HepG2 (cell line): ENCODE results near the gene FAF2. TPM values are rescaled to one million over a fixed set of nuclear protein-coding genes. Genes with fewer than 3 reads are reported as not detected.

Experiments
- CHCHD3 ChIP-seq: sonication (generic); formaldehyde crosslinking; IDR thresholded peaks from 2 replicates; pipeline ENCODE4 v1.8.0; 2022; ENCODE audit warnings: mild to moderate bottlenecking, missing genetic modification reagents, moderate library complexity
- FLYWCH1 ChIP-seq: sonication (generic); formaldehyde crosslinking; IDR thresholded peaks from 2 replicates; pipeline ENCODE4 v1.8.1; 2023; ENCODE audit warnings: mild to moderate bottlenecking, missing genetic modification reagents
- IRF1 ChIP-seq: sonication (generic); formaldehyde crosslinking; IDR thresholded peaks from 2 replicates; pipeline ENCODE4 v1.4.0; 2020; ENCODE audit warnings: low read depth, mild to moderate bottlenecking, missing genetic modification reagents
- MAFG ChIP-seq: sonication (generic); formaldehyde crosslinking; IDR thresholded peaks from 2 replicates; pipeline ENCODE4 v1.5.1; 2020; ENCODE audit warnings: mild to moderate bottlenecking, missing genetic modification reagents
- MAZ ChIP-seq, 2 experiments: sonication (generic) in 1 of 2; formaldehyde crosslinking in 1 of 2; IDR thresholded peaks; 2 replicates each; pipeline versions ENCODE4 v1.5.0 to v1.6.1; 2012 to 2020; ENCODE audit warnings: low read depth in 2 of 2, mild to moderate bottlenecking in 2 of 2, borderline replicate concordance in 1 of 2, improper control_type of control experiment in 1 of 2, low read length in 1 of 2, missing genetic modification reagents in 1 of 2, moderate library complexity in 1 of 2
- MXD4 ChIP-seq: IDR thresholded peaks from 2 replicates; pipeline ENCODE4 v1.6.1; 2016; ENCODE audit warnings: mild to moderate bottlenecking, missing biosample characterization, missing genetic modification reagents
- MXI1 ChIP-seq: IDR thresholded peaks from 3 replicates; pipeline ENCODE4 v1.6.1; 2012; ENCODE audit warnings: low read depth, low read length, inconsistent platforms, borderline replicate concordance
- MZF1 ChIP-seq: sonication (generic); formaldehyde crosslinking; IDR thresholded peaks from 2 replicates; pipeline ENCODE4 v1.8.1; 2023; ENCODE audit warnings: mild to moderate bottlenecking, missing genetic modification reagents, borderline replicate concordance
- ONECUT2 ChIP-seq: sonication (generic); formaldehyde crosslinking; IDR thresholded peaks from 2 replicates; pipeline ENCODE4 v1.4.0; 2020; ENCODE audit warnings: missing genetic modification reagents
- PAF1 ChIP-seq: IDR thresholded peaks from 2 replicates; pipeline ENCODE4 v1.6.1; 2016; ENCODE audit warnings: missing genetic modification reagents, missing compliant biosample characterization
- RARA ChIP-seq: IDR thresholded peaks from 2 replicates; pipeline ENCODE4 v1.6.1; 2016; ENCODE audit warnings: missing genetic modification reagents, missing compliant biosample characterization
- RCOR2 ChIP-seq: IDR thresholded peaks from 2 replicates; pipeline ENCODE4 v1.6.1; 2016; ENCODE audit warnings: missing biosample characterization, missing genetic modification reagents
- REXO4 ChIP-seq: sonication (generic); formaldehyde crosslinking; IDR thresholded peaks from 2 replicates; pipeline ENCODE4 v1.8.0; 2022; ENCODE audit warnings: missing genetic modification reagents, mild to moderate bottlenecking, borderline replicate concordance
- RFX5 ChIP-seq: IDR thresholded peaks from 2 replicates; pipeline ENCODE4 v1.6.1; 2011; ENCODE audit warnings: low read depth, low read length, improper control_type of control experiment
- SAP130 ChIP-seq: IDR thresholded peaks from 2 replicates; pipeline ENCODE4 v1.6.1; 2016; ENCODE audit warnings: low read depth
- SSRP1 ChIP-seq: IDR thresholded peaks from 2 replicates; pipeline ENCODE4 v1.6.1; 2016; ENCODE audit warnings: control low read depth
- TGIF2 ChIP-seq: IDR thresholded peaks from 2 replicates; pipeline ENCODE4 v1.6.1; 2016; ENCODE audit warnings: control low read depth, missing compliant biosample characterization
- ZNF547 ChIP-seq: sonication (generic); formaldehyde crosslinking; IDR thresholded peaks from 2 replicates; pipeline ENCODE4 v1.5.1; 2020; ENCODE audit warnings: mild to moderate bottlenecking, missing genetic modification reagents
- ZSCAN31 ChIP-seq: sonication (generic); formaldehyde crosslinking; IDR thresholded peaks from 2 replicates; pipeline ENCODE4 v1.5.0; 2020; ENCODE audit warnings: low read depth, mild to moderate bottlenecking, missing genetic modification reagents
- polyA plus RNA-seq, 8 experiments: library from polyadenylated mRNA; depleted of rRNA in 3 of 8; stranded (reverse) in 7 of 8; unstranded in 1 of 8; fragments of >200 nt; fragmentation: Illumina TruSeq in 4 of 8; extraction: Trizol in 4 of 8; gene quantifications; 2 replicates each; pipeline versions ENCODE4 v1.2.1 to v1.2.3, GENCODE V29; 2011 to 2016; ENCODE audit warnings: low read depth in 4 of 8, missing spikeins in 1 of 8, mixed read lengths in 1 of 8; ENCODE audit not compliant: insufficient read depth in 1 of 8
- total RNA-seq, 5 experiments: library from RNA; depleted of rRNA; stranded (reverse); fragments of >200 nt; fragmentation: Illumina TruSeq; extraction: Trizol; gene quantifications; 2 replicates each; pipeline ENCODE4 v1.2.3, GENCODE V29; 2016; ENCODE audit warnings: low read depth in 1 of 5
- TF ChIP-seq, protein P1 (sequence below): sonication (generic); formaldehyde crosslinking; IDR thresholded peaks from 2 replicates; pipeline ENCODE4 v1.4.0; 2020; ENCODE audit warnings: missing genetic modification reagents, borderline replicate concordance
- TF ChIP-seq, protein P2 (sequence below): sonication (generic); formaldehyde crosslinking; IDR thresholded peaks from 2 replicates; pipeline ENCODE4 v1.4.0; 2020; ENCODE audit warnings: mild to moderate bottlenecking, missing genetic modification reagents, borderline replicate concordance

FAF2 gene
- total and polyA plus RNA-seq, 2 of the 13 experiments (the other 11 are each of a cell fraction or from before 2014, with no cell fraction given) = 27.8 to 34.3 TPM

DNA sequence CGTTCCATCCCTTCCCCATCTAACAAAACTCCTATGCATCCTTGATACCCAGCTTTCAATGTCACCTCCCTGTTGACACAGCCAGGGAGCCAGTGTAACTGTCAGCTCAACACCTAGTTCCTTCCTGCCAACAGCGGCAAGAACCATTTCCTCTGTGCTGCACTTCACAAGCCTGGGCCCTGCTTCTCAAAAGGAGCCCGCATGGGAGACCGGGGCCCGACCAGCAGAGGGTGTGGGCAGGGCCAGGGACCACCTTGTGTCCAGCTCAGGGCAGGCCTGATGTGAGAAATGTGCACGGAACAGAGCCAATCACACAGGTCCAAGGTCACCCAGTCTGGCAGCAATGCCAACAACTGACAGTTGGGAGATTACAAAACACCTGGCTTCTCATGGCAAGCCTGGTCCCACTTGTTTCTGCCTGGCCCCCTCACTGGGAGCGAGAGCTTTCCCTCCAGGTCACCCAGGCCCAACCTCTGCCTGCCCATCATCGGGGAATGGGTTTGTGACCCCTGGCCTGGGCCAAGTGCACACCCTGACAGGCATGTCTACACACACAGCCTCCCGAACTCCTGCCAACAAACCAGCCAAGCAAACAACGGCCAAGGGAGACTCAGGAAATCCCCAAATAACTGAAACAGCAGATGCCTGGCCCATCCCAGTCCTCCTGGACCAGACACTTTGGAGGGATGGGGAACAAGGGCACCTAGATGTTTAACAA is 85.9 kb downstream of the FAF2 start (continued):
- TF ChIP-seq IRF1 (CRISPR knock-in tag) (no peak), RARA (CRISPR knock-in tag) (no peak), FLYWCH1 (CRISPR knock-in tag) (no peak), SSRP1 (CRISPR knock-in tag) (no peak), MZF1 (CRISPR knock-in tag) (no peak), CHCHD3 (CRISPR knock-in tag) (no peak), SAP130 (CRISPR knock-in tag) (peak; percentile 68), TGIF2 (CRISPR knock-in tag) (peak; percentile 94), RFX5 (no peak), ZSCAN31 (CRISPR knock-in tag) (no peak), MAFG (CRISPR knock-in tag) (no peak), PAF1 (CRISPR knock-in tag) (peak; percentile 36; the same call in 1 of the 2 replicates), RCOR2 (CRISPR knock-in tag) (0 out of 2 replicates have a peak, but pooled peaks have one; percentile 19), MAZ (IDR thresholded peaks at IDR 0.05; ENCODE audit: borderline replicate concordance, low read depth, low read length) (no peak), MAZ (CRISPR knock-in tag; IDR thresholded peaks at IDR 0.05; ENCODE audit: low read depth) (peak; percentile 45; the same call in 1 of the 2 replicates), MXD4 (CRISPR knock-in tag) (no peak; the same call in 1 of the 2 replicates), ZNF547 (CRISPR knock-in tag) (0 out of 2 replicates have a peak, but pooled peaks have one; percentile 43), ONECUT2 (CRISPR knock-in tag) (no peak), MXI1 (peak; percentile 44; the same call in 1 of the 3 replicates), REXO4 (CRISPR knock-in tag) (no peak)
- TF ChIP-seq, protein P1, sequence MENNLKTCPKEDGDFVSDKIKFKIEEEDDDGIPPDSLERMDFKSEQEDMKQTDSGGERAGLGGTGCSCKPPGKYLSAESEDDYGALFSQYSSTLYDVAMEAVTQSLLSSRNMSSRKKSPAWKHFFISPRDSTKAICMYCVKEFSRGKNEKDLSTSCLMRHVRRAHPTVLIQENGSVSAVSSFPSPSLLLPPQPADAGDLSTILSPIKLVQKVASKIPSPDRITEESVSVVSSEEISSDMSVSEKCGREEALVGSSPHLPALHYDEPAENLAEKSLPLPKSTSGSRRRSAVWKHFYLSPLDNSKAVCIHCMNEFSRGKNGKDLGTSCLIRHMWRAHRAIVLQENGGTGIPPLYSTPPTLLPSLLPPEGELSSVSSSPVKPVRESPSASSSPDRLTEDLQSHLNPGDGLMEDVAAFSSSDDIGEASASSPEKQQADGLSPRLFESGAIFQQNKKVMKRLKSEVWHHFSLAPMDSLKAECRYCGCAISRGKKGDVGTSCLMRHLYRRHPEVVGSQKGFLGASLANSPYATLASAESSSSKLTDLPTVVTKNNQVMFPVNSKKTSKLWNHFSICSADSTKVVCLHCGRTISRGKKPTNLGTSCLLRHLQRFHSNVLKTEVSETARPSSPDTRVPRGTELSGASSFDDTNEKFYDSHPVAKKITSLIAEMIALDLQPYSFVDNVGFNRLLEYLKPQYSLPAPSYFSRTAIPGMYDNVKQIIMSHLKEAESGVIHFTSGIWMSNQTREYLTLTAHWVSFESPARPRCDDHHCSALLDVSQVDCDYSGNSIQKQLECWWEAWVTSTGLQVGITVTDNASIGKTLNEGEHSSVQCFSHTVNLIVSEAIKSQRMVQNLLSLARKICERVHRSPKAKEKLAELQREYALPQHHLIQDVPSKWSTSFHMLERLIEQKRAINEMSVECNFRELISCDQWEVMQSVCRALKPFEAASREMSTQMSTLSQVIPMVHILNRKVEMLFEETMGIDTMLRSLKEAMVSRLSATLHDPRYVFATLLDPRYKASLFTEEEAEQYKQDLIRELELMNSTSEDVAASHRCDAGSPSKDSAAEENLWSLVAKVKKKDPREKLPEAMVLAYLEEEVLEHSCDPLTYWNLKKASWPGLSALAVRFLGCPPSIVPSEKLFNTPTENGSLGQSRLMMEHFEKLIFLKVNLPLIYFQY (CRISPR knock-in tag) = no peak
- TF ChIP-seq, protein P2, sequence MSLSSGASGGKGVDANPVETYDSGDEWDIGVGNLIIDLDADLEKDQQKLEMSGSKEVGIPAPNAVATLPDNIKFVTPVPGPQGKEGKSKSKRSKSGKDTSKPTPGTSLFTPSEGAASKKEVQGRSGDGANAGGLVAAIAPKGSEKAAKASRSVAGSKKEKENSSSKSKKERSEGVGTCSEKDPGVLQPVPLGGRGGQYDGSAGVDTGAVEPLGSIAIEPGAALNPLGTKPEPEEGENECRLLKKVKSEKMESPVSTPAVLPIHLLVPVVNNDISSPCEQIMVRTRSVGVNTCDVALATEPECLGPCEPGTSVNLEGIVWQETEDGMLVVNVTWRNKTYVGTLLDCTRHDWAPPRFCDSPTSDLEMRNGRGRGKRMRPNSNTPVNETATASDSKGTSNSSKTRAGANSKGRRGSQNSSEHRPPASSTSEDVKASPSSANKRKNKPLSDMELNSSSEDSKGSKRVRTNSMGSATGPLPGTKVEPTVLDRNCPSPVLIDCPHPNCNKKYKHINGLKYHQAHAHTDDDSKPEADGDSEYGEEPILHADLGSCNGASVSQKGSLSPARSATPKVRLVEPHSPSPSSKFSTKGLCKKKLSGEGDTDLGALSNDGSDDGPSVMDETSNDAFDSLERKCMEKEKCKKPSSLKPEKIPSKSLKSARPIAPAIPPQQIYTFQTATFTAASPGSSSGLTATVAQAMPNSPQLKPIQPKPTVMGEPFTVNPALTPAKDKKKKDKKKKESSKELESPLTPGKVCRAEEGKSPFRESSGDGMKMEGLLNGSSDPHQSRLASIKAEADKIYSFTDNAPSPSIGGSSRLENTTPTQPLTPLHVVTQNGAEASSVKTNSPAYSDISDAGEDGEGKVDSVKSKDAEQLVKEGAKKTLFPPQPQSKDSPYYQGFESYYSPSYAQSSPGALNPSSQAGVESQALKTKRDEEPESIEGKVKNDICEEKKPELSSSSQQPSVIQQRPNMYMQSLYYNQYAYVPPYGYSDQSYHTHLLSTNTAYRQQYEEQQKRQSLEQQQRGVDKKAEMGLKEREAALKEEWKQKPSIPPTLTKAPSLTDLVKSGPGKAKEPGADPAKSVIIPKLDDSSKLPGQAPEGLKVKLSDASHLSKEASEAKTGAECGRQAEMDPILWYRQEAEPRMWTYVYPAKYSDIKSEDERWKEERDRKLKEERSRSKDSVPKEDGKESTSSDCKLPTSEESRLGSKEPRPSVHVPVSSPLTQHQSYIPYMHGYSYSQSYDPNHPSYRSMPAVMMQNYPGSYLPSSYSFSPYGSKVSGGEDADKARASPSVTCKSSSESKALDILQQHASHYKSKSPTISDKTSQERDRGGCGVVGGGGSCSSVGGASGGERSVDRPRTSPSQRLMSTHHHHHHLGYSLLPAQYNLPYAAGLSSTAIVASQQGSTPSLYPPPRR (CRISPR knock-in tag) = no peak
